ES-I3 (cell line): ENCODE results near the gene RNFT1.
"Not testable (repeated sequence)": the region's sequence is repeated elsewhere in the genome, so short reads cannot be mapped to it uniquely, and the experiment has no call there.

Source experiments
- H3K36me3 ChIP-seq: 2 replicates; pipeline ENCODE4 v1.6.1; 2013; ENCODE audit warnings: mild to moderate bottlenecking, low read length, control low read depth, moderate library complexity; ENCODE audit not compliant: insufficient read depth
- H3K4me1 ChIP-seq: 2 replicates; pipeline ENCODE4 v1.6.1; 2013; ENCODE audit warnings: mild to moderate bottlenecking, control low read depth, low read length; ENCODE audit not compliant: insufficient read depth
- H3K9ac ChIP-seq: 2 replicates; pipeline ENCODE4 v1.6.1; 2013; ENCODE audit warnings: low read depth, mild to moderate bottlenecking, low read length, moderate library complexity
- H3K9me3 ChIP-seq: 2 replicates; pipeline ENCODE4 v1.6.1; 2013; ENCODE audit warnings: mild to moderate bottlenecking, low read length, moderate library complexity; ENCODE audit not compliant: control insufficient read depth, insufficient read depth

The RNFT1 gene

GRCh38 chr17:59964482-59965328, at the start of gene RNFT1:
Gene RNFT1 (minus strand): TSS chr17:59964740. CDS start chr17:59964663, 77 bp downstream.
- no peaks in the 10 kb centered on the region for H3K36me3 ChIP-seq
- no peaks in the 10 kb centered on the region for H3K9me3 ChIP-seq
- peak within 1 kb of the TSS; percentile 97 for H3K9ac ChIP-seq
- peaks cover 4% of the 10 kb centered on the region; the same call in 1 of the 2 replicates for H3K4me1 ChIP-seq

- H3K36me3 ChIP-seq, H3K9me3 ChIP-seq, H3K9ac ChIP-seq, H3K4me1 ChIP-seq: not testable (repeated sequence)
These were observed 44.8 kb upstream of the RNFT1 start for GRCh38 chr17:60009326-60009725.

- not testable (repeated sequence) for H3K36me3 ChIP-seq, H3K4me1 ChIP-seq, H3K9me3 ChIP-seq, H3K9ac ChIP-seq
These were observed 43.8 kb upstream of the RNFT1 start for GRCh38 chr17:60008377-60008776.

- Histone ChIP-seq H3K4me1 (no peaks in the 10 kb centered on the region), H3K9me3 (no peaks in the 10 kb centered on the region), H3K36me3 (no peaks in the 10 kb centered on the region), H3K9ac (no peak overlapping the region)
These were observed 41.6 kb upstream of the RNFT1 start for GRCh38 chr17:60006160-60006559.

- H3K4me1 ChIP-seq, H3K9ac ChIP-seq, H3K9me3 ChIP-seq, H3K36me3 ChIP-seq: not testable (repeated sequence)
These were observed 40.0 kb upstream of the RNFT1 start for GRCh38 chr17:60004561-60004960.

GRCh38 chr17:60002405-60002804, 37.9 kb upstream of the RNFT1 start:
- H3K4me1 ChIP-seq, H3K9me3 ChIP-seq, H3K36me3 ChIP-seq, H3K9ac ChIP-seq: not testable (repeated sequence)

- H3K36me3 ChIP-seq, H3K4me1 ChIP-seq, H3K9me3 ChIP-seq, H3K9ac ChIP-seq: not testable (repeated sequence)
These were observed 32.1 kb upstream of the RNFT1 start for GRCh38 chr17:59996608-59997007.

GRCh38 chr17:59975166-59975565, 10.6 kb upstream of the RNFT1 start:
- H3K36me3 ChIP-seq = not testable (repeated sequence)

GRCh38 chr17:59973483-59973882, 8.9 kb upstream of the RNFT1 start:
- not testable (repeated sequence) for H3K4me1 ChIP-seq

More at GRCh38 chr17:59975166-59975565, 10.6 kb upstream of the RNFT1 start:
- not testable (repeated sequence) for H3K4me1 ChIP-seq, H3K9me3 ChIP-seq, H3K9ac ChIP-seq

GRCh38 chr17:59972778-59973177, 8.2 kb upstream of the RNFT1 start:
- no peaks in the 10 kb centered on the region for H3K36me3 ChIP-seq
- no peak overlapping the region for H3K9ac ChIP-seq
- peaks cover 4% of the 10 kb centered on the region; the same call in 1 of the 2 replicates for H3K4me1 ChIP-seq
- H3K9me3 ChIP-seq = no peaks in the 10 kb centered on the region

More at GRCh38 chr17:59973483-59973882, 8.9 kb upstream of the RNFT1 start:
- H3K9me3 ChIP-seq, H3K36me3 ChIP-seq, H3K9ac ChIP-seq: not testable (repeated sequence)

- H3K9ac ChIP-seq, H3K9me3 ChIP-seq, H3K36me3 ChIP-seq, H3K4me1 ChIP-seq: not testable (repeated sequence)
These were observed 7.2 kb upstream of the RNFT1 start for GRCh38 chr17:59971771-59972170.

GRCh38 chr17:59963738-59964481, 630 bp downstream of the RNFT1 start:
- Histone ChIP-seq H3K9ac (peak overlapping the region; percentile 97), H3K9me3 (no peaks in the 10 kb centered on the region), H3K4me1 (peaks cover 4% of the 10 kb centered on the region; the same call in 1 of the 2 replicates), H3K36me3 (no peaks in the 10 kb centered on the region)

- H3K9me3 ChIP-seq = no peaks in the 10 kb centered on the region
- H3K9ac ChIP-seq = no peak overlapping the region
- no peaks in the 10 kb centered on the region for H3K4me1 ChIP-seq
- no peaks in the 10 kb centered on the region for H3K36me3 ChIP-seq
These were observed 1.7 kb downstream of the RNFT1 start for GRCh38 chr17:59962739-59963318.

GRCh38 chr17:59959574-59959973, 5.0 kb downstream of the RNFT1 start:
- not testable (repeated sequence) for H3K4me1 ChIP-seq, H3K9ac ChIP-seq, H3K9me3 ChIP-seq, H3K36me3 ChIP-seq

GRCh38 chr17:59954856-59955255, 9.7 kb downstream of the RNFT1 start:
- no peaks in the 10 kb centered on the region for H3K9me3 ChIP-seq
- no peak overlapping the region for H3K9ac ChIP-seq
- no peaks in the 10 kb centered on the region; the same call in 1 of the 2 replicates for H3K36me3 ChIP-seq
- H3K4me1 ChIP-seq = no peaks in the 10 kb centered on the region
